Stimulated activated CD8-positive, alpha-beta memory T cell treated with anti-CD3 and anti-CD28 coated beads, Interleukin-2, amount 100 ng/mL, for 48 hours (primary cell): ENCODE results near the gene SLC7A4.

Source experiments
- DNase-seq, 2 donors: peaks; one replicate each; pipeline ENCODE4 v3.0.0-alpha.2; 2020; ENCODE audit warnings: low read depth in 2 of 2

The SLC7A4 gene

GRCh38 chr22:20986365-20986764, 46.0 kb downstream of the SLC7A4 start:
- no peak for DNase-seq

DNA sequence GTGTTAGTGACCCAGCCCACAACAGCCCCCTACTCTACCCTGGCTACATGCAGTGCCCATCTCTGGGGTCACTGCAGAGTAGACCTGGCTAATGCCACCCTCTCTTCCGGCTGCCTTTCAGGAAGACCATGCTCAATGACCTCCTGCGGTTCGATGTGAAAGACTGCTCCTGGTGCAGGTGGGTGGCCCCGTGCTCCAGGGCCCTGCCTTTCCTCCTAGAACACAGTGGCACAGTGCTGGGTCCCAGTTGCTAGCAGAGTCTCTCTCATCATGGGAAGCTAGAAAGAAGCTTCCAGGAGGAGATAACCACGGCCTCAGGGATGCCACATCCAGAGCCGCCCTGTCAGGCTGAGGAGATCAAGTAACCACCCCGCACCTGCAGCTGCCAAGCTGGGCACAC, 46.6 kb downstream of the SLC7A4 start:
- DNase-seq = no peak

DNA sequence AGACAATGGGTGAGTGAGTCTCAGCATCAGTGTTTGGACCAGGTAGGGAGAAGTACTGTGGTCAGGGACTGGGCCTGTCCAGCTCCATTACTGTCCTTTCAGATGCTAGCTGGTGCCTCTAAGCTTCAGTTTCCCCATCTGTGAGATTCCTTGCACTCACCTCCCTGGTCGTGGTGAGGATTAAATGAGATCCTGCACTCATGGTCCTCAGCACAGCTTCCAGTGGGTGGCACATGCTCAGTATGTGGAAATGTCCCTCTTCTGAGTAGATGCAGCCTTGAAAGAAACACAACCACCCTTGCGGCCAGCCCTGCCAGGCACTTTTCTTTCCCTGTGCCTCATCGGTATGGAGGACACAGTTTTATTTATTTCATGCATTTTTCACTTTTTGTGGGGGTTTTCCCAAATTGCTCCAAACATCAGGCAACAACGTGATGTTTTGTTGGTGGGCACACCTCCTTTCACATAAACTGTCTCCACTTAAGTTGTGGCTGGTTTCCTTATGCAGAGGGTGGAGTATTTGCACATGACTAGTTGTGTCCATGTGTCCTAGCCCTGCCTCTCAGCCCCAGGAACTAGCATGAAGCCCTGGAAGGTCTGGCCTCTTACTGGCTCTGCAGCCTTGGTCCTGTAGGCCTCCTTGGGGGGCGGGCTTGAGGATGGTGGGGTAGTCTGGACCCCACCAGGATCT, 49.1 kb downstream of the SLC7A4 start:
- no peak for DNase-seq

DNA sequence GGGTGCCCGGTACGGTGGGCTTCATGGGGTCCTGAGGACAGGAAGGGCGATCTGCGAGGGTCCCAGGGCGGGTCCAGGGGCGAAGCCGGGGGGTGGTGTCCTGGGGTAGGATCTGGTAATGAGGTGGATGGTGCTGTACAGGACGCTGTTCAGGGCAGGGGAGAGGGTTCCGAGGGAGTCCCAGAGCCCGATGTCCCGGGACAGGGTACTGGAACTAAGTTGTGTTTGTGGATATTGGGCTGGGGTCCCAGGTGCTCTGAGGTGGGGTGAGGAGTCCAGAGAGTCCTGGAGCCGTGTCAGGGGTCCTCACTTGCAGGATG, 49.8 kb downstream of the SLC7A4 start:
- no peak for DNase-seq

- peak; percentile 60 to 62 for DNase-seq
Measured at GRCh38 chr22:20981787-20982562, 50.4 kb downstream of the SLC7A4 start, which contains the start of gene LZTR1. TSS of gene LZTR1 (plus strand) at chr22:20982297. CDS start at chr22:20982372, 75 bp downstream.

DNA sequence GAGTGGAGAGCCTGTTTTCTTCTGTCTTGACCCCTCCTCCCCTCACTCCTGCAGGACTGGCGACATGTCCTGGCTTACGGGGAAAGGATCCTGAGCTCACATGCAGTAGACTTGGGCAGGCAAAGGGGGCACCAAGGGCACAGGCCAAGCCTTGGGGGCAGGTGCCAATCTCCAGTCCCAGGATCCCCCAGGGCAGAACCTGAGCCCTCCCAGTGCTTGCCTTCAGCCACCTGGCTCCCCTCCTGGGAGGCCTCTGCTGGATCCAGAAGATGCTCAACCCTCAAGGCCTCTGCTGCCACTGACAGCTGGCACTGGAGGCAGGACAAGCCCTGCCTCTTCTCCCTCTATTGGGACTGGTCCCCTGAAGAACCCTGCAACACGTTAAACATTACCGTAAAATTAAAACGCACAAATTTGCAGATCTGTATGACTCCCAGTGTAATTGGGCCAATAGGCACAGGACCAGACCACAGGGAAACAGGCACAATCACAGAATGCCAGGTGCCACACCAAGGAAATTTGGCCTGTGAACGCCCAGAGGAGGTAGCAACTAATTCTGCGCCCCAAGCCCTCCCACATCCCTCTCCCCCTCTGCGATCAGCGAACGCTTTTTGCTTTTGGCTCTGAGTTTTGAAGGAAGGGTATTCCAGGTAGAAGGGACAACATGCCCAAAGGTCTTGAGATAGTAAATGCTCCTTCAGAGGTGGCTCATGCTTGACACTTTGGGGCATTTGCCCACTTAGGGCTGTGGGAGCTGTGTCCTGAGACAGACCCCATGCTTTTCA, 51.2 kb downstream of the SLC7A4 start:
- no peak for DNase-seq

GRCh38 chr22:20980523-20980922, 51.8 kb downstream of the SLC7A4 start:
- no peak for DNase-seq

DNA sequence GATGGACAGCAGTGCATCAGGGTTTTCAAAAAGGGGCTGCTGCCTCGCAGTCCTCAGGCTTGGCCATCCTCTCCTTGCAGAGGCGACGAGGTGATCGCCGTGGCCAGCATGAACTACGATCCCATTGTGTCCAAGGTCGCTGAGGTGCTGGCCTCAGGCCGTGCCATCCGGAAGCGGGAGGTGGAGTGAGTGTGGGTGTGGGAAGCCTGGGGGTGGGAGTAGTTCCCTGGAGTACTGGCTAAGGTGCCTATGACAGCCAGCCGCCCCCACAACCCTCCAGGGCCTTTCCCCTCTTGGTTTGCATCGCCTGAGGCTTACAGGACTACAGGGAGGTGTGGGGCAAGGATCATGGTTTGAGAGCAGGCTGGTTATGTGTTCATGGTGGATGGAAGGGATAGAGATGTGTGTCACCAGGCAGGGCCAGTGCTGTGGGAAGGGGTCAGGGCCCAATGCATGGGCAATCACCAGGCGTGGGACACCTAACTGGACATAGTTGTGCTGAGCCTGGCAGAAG, 52.4 kb downstream of the SLC7A4 start:
- no peak for DNase-seq

GRCh38 chr22:20979243-20979809, 53.0 kb downstream of the SLC7A4 start:
- peak; percentile 43 to 55 for DNase-seq
